ENCODE data around the gene ANO1. TPM values are rescaled to one million over a fixed set of nuclear protein-coding genes. Genes with fewer than 3 reads are reported as not detected.
"Not testable (repeated sequence)": the region's sequence is repeated elsewhere in the genome, so short reads cannot be mapped to it uniquely, and the experiment has no call there.

ANO1 gene
- total RNA-seq, 1 donor from 2014 or later = 9.1 TPM

DNA sequence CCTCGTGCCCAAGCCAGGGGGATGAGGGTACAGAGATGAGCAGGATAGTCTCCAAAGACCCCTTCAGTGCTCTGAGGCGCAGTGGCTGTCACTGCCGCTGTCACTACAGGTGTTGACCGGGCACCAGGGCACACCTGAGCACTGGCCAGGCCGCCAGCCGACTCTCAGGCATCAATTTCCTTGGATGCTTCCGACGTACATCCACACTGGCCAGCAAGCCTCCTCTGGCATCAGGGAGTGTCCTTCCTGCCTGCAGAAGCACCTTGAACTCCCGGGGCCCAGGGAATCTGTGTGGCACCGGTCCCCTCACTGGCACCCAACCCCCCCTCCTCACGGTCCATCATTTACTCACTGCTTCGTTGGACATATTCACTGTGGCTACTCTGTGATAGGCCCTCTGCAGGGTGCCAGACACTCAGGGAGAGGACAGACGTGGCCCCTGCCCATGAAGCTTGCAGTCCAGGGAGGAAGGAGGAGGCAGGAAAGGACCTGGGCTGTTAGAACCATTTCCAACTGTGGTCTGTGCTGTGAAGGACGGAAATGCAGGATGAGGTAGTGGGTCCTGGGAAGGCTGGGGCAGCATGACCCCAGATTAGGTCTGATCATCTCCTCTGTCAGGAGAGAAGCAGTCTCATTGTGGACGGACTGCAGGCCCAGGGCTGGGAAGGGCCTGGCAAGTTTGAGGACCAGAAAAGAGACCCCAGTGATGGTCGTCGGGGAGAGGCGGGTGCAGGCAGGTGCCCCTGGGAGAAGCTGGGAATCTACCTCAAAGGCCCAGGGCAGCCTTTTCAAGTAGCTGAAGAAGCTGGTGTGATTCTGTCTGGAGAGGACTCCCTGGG lies 46.3 kb upstream of the ANO1 start:
- DNase-seq (ENCODE audit: low spot score, unreplicated experiment) = no peak
- peaks cover 20% of the 10 kb centered on the region for H3K27me3 Mint-ChIP-seq
- TF ChIP-seq, protein P1, sequence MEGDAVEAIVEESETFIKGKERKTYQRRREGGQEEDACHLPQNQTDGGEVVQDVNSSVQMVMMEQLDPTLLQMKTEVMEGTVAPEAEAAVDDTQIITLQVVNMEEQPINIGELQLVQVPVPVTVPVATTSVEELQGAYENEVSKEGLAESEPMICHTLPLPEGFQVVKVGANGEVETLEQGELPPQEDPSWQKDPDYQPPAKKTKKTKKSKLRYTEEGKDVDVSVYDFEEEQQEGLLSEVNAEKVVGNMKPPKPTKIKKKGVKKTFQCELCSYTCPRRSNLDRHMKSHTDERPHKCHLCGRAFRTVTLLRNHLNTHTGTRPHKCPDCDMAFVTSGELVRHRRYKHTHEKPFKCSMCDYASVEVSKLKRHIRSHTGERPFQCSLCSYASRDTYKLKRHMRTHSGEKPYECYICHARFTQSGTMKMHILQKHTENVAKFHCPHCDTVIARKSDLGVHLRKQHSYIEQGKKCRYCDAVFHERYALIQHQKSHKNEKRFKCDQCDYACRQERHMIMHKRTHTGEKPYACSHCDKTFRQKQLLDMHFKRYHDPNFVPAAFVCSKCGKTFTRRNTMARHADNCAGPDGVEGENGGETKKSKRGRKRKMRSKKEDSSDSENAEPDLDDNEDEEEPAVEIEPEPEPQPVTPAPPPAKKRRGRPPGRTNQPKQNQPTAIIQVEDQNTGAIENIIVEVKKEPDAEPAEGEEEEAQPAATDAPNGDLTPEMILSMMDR (IDR thresholded peaks at IDR 0.05; ENCODE audit: unreplicated experiment) = no peak
- H3K4me3 Mint-ChIP-seq (ENCODE audit: low read depth) = no peak overlapping the region
- H3K27ac Mint-ChIP-seq = no peak overlapping the region
- H3K4me1 Mint-ChIP-seq (ENCODE audit: low read depth) = peaks cover 17% of the 10 kb centered on the region
- no peaks in the 10 kb centered on the region for H3K36me3 Mint-ChIP-seq (ENCODE audit: insufficient read depth)
- H3K9me3 Mint-ChIP-seq (ENCODE audit: low read depth) = peaks cover under 1% of the 10 kb centered on the region

DNA sequence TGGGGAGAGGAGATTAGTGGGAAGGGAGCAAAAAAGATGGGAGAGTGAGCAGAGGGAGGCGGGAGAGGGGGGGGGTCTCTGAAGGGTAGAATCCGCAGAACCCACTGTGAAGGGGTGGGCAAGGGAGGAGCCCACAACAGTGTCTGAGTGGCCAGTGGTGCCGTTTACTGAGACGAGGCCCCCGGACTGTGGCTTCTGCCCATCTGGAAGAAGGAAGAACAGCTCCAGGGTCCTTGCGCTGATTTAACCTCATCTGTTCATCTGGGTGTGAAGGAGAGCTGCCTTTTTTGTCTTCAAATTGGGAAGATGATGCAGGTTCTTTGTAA lies 45.7 kb upstream of the ANO1 start:
- Mint-ChIP-seq H3K4me3 (ENCODE audit: low read depth) (no peak overlapping the region), H3K9me3 (ENCODE audit: low read depth) (peaks cover 3% of the 10 kb centered on the region), H3K36me3 (ENCODE audit: insufficient read depth) (no peaks in the 10 kb centered on the region), H3K27me3 (peaks cover 20% of the 10 kb centered on the region), H3K4me1 (ENCODE audit: low read depth) (peaks cover 17% of the 10 kb centered on the region), H3K27ac (no peak overlapping the region)
- DNase-seq (ENCODE audit: low spot score, unreplicated experiment) = no peak
- TF ChIP-seq, protein P1 (IDR thresholded peaks at IDR 0.05; ENCODE audit: unreplicated experiment) = no peak

DNA sequence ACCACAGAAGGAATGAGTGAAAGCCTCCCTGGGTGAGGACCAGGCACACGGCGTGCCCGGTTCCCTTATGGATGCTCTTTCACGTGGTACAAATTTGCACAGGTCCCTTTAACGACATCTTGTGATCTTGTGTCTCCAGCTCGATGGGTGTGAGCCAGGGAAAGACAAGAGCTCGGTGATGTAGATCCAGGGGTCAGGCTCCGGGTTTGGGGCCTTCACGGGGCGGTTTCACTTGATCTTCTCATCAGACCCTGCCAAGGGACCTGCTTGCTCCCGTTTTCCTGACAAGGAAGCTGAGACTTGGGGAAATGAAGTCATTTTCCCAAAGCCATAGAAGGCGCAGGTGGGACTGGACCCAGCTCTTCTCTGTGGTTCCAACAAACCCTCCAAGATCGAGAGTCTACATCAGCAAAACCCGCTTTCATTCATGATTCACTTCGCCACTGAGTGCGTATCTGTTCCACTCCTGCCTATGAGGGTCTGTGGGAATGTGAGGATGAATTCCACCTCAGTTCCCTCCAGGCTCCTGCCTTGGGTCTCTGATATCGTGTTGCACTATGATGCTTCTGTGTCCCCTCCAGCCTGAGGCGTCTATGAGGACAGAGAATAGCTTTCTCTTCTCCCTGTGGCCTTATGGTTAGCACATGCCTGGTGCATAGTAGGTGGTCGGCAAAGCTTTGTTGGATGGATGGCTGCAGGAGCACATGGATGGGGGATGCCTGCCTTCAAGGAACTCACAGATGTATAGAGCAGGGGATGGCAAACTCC lies 45.0 kb upstream of the ANO1 start:
- Mint-ChIP-seq H3K4me3 (ENCODE audit: low read depth) (no peak overlapping the region), H3K27me3 (peaks cover 20% of the 10 kb centered on the region)
- no peak for DNase-seq (ENCODE audit: low spot score, unreplicated experiment)

DNA sequence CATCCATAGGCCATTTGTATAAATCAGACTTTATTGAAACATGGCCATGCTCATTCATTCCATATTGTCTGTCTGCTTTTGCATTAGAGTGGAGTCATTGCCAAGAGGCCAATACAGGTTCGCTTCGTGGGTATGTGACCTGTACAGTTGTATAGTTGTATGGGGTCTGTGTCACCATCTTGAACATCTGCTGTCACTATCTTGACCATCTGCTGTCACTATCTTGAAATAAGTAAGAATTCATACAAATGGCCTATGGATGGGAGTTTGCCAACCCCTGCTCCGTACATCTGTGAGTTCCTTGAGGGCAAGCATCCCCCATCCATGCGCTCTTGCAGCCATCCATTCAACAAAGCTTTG lies 44.4 kb upstream of the ANO1 start:
- peaks cover 20% of the 10 kb centered on the region for H3K27me3 Mint-ChIP-seq

More for the DNA sequence above, 45.0 kb upstream of the ANO1 start:
- TF ChIP-seq, protein P1 (IDR thresholded peaks at IDR 0.05; ENCODE audit: unreplicated experiment) = no peak
- no peak overlapping the region for H3K27ac Mint-ChIP-seq
- peaks cover 17% of the 10 kb centered on the region for H3K4me1 Mint-ChIP-seq (ENCODE audit: low read depth)
- H3K9me3 Mint-ChIP-seq (ENCODE audit: low read depth) = peaks cover 4% of the 10 kb centered on the region
- H3K36me3 Mint-ChIP-seq (ENCODE audit: insufficient read depth) = peaks cover under 1% of the 10 kb centered on the region

DNA sequence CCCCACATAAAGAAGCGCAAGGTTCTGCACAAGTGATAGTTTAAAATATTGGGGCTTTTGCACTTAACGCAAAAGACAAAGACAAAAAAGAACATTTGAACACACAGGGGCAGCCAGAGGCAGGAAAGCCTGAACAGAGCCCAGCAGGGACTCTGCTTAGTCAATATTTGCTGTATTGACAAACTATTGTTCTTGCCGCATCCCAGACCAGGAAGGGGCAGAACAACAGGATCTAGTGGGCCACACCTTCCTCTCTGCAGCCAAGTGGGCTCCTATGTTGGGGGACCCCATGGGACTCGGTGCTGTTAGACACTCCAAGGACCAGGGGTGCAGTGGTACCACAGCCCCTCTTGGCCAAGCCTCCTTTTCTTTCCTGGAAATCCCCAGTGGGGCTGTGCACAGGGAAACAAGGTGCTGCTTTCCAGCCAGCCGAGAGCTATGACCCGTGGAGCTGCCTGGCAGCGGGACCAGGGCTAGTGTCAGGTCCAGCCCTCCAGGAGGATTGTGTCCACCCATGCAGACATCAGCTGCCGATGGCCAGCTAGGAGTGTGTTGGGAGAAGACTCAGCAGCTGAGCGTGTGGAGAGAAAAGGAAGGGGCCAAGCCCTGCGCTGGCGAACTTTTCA lies 43.3 kb upstream of the ANO1 start:
- H3K27ac Mint-ChIP-seq = no peak overlapping the region
- TF ChIP-seq, protein P1 (IDR thresholded peaks at IDR 0.05; ENCODE audit: unreplicated experiment) = no peak
- H3K9me3 Mint-ChIP-seq (ENCODE audit: low read depth) = peaks cover 14% of the 10 kb centered on the region
- no peak overlapping the region for H3K4me3 Mint-ChIP-seq (ENCODE audit: low read depth)
- H3K4me1 Mint-ChIP-seq (ENCODE audit: low read depth) = peaks cover 11% of the 10 kb centered on the region
- DNase-seq (ENCODE audit: low spot score, unreplicated experiment) = no peak
- H3K27me3 Mint-ChIP-seq = peaks cover 20% of the 10 kb centered on the region
- peaks cover 4% of the 10 kb centered on the region for H3K36me3 Mint-ChIP-seq (ENCODE audit: insufficient read depth)

More for the DNA sequence above, 44.4 kb upstream of the ANO1 start:
- no peak overlapping the region for H3K4me3 Mint-ChIP-seq (ENCODE audit: low read depth)
- no peak overlapping the region for H3K27ac Mint-ChIP-seq
- TF ChIP-seq, protein P1 (IDR thresholded peaks at IDR 0.05; ENCODE audit: unreplicated experiment) = no peak
- peaks cover 10% of the 10 kb centered on the region for H3K9me3 Mint-ChIP-seq (ENCODE audit: low read depth)
- H3K36me3 Mint-ChIP-seq (ENCODE audit: insufficient read depth) = peaks cover 4% of the 10 kb centered on the region
- no peak for DNase-seq (ENCODE audit: low spot score, unreplicated experiment)
- H3K4me1 Mint-ChIP-seq (ENCODE audit: low read depth) = peaks cover 17% of the 10 kb centered on the region

DNA sequence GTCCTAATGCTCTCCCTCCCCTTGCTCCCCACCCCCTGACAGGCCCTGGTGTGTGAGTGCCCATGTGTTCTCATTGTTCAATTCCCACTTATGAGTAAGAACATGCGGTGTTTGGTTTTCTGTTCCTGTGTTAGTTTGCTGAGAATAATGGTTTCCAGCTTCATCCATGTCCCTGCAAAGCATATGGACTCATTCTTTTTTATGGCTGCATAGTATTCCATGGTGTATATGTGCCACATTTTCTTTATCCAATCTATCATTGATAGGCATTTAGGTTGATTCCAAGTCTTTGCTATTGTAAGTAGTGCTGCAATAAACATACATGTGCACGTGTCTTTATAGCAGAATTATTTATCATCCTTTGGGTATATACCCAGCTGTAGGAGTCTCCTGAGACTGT lies 42.5 kb upstream of the ANO1 start:
- not testable (repeated sequence) for H3K27ac Mint-ChIP-seq; H3K36me3 Mint-ChIP-seq (ENCODE audit: insufficient read depth); DNase-seq (ENCODE audit: low spot score, unreplicated experiment); H3K4me3 Mint-ChIP-seq (ENCODE audit: low read depth)
- Mint-ChIP-seq H3K4me1 (ENCODE audit: low read depth) (peaks cover 11% of the 10 kb centered on the region), H3K9me3 (ENCODE audit: low read depth) (peaks cover 14% of the 10 kb centered on the region), H3K27me3 (peaks cover 20% of the 10 kb centered on the region)

Measured in progenitor cell of endocrine pancreas (in vitro differentiated cells).